G401 (cell line): ENCODE results near the gene BLOC1S5. TPM values are rescaled to one million over a fixed set of nuclear protein-coding genes. Genes with fewer than 3 reads are reported as not detected.

Source experiments
- DNase-seq: peaks from one replicate; pipeline ENCODE4 v3.0.0-alpha.2; 2015; ENCODE audit warnings: low spot score
- in situ Hi-C: cut with HindIII; loops from 2 replicates; pipeline ENCODE4 v1.10.0; 2016; ENCODE audit warnings: low sequenced_read_pairs, mixed read lengths
- total RNA-seq: library from RNA; depleted of rRNA; stranded (reverse); fragments of >200 nt; shearing (Covaris generic); gene quantifications from 2 replicates; pipeline ENCODE4 v1.2.3, GENCODE V29; 2014; rRNA removed

Gene BLOC1S5
- 18.5 and 40.9 TPM in 2 replicates for total RNA-seq

GRCh38 chr6:8063761-8064637, at the start of gene BLOC1S5:
Gene BLOC1S5, minus strand, starts transcription at chr6:8064389. Its CDS starts 13 bp downstream, at chr6:8064376.
- DNase-seq = peak; percentile 95
- in situ Hi-C loops = no loop called here

GRCh38 chr6:8113131-8113654, 49.0 kb upstream of the BLOC1S5 start:
- in situ Hi-C loops = no loop called here
- no peak for DNase-seq

- no peak for DNase-seq
- in situ Hi-C loops = no loop called here
Observed at GRCh38 chr6:8110725-8111124, 46.5 kb upstream of the BLOC1S5 start.

GRCh38 chr6:8110117-8110721, 46.0 kb upstream of the BLOC1S5 start:
- in situ Hi-C loops = no loop called here
- no peak for DNase-seq

- DNase-seq = no peak
- in situ Hi-C loops = no loop called here
Observed at GRCh38 chr6:8108759-8109539, 44.8 kb upstream of the BLOC1S5 start.

- DNase-seq = no peak
Observed at GRCh38 chr6:8108031-8108660, 44.0 kb upstream of the BLOC1S5 start.

GRCh38 chr6:8105791-8106190, 41.6 kb upstream of the BLOC1S5 start:
- DNase-seq = no peak
- in situ Hi-C loops = no loop called here

More at GRCh38 chr6:8108031-8108660, 44.0 kb upstream of the BLOC1S5 start:
- in situ Hi-C loops = no loop called here

GRCh38 chr6:8103726-8104125, 39.5 kb upstream of the BLOC1S5 start:
- in situ Hi-C loops = no loop called here
- DNase-seq = no peak

GRCh38 chr6:8102122-8102958, 38.2 kb upstream of the BLOC1S5 start, which contains the start of gene EEF1E1:
Gene EEF1E1, minus strand, starts transcription at chr6:8102548. Its CDS starts 27 bp downstream, at chr6:8102521.
- in situ Hi-C loops = no loop called here
- DNase-seq = peak; percentile 99

GRCh38 chr6:8100159-8100854, 36.1 kb upstream of the BLOC1S5 start:
- DNase-seq = no peak
- in situ Hi-C loops = no loop called here

GRCh38 chr6:8090650-8091049, 26.5 kb upstream of the BLOC1S5 start:
- in situ Hi-C loops = no loop called here
- no peak for DNase-seq

GRCh38 chr6:8088886-8089285, 24.7 kb upstream of the BLOC1S5 start:
- DNase-seq = no peak
- in situ Hi-C loops = no loop called here

- no peak for DNase-seq
- in situ Hi-C loops = no loop called here
Observed at GRCh38 chr6:8087870-8088754, 23.9 kb upstream of the BLOC1S5 start.

- in situ Hi-C loops = no loop called here
- DNase-seq = no peak
Observed at GRCh38 chr6:8086755-8087306, 22.6 kb upstream of the BLOC1S5 start.

GRCh38 chr6:8085053-8085511, 20.9 kb upstream of the BLOC1S5 start:
- DNase-seq = no peak
- in situ Hi-C loops = no loop called here

- DNase-seq = no peak
- in situ Hi-C loops = no loop called here
Observed at GRCh38 chr6:8084586-8084985, 20.4 kb upstream of the BLOC1S5 start.
